Stimulated activated CD8-positive, alpha-beta memory T cell treated with anti-CD3 and anti-CD28 coated beads, Interleukin-15, amount 100 ng/mL, for 24 hours (primary cell): ENCODE data around the gene SMIM44.

Experiments
- DNase-seq: peaks from one replicate; pipeline ENCODE4 v3.0.0-alpha.2; 2020; ENCODE audit warnings: low read depth

Gene SMIM44

GRCh38 chr19:3434630-3435553, 48.3 kb downstream of the SMIM44 start:
- peak; percentile 93 for DNase-seq

- DNase-seq, result no peak
Observed at GRCh38 chr19:3433805-3434540, 49.3 kb downstream of the SMIM44 start.

- DNase-seq, result no peak
Observed at GRCh38 chr19:3433313-3433712, 49.9 kb downstream of the SMIM44 start.
